HFF-Myc (cell line): ENCODE results near the gene RTP3.

Experiments used
- DNase-seq: peaks from one replicate; pipeline ENCODE4 v3.0.0-alpha.2; 2011; ENCODE audit warnings: low read depth; ENCODE audit errors: extremely low read depth
- H3K4me3 ChIP-seq: replicated peaks from 2 replicates; pipeline ENCODE4 v1.5.1; 2011; ENCODE audit warnings: low read depth, mild to moderate bottlenecking, control low read depth, low read length
- TF ChIP-seq, protein P1 (sequence below): IDR thresholded peaks from 2 replicates; pipeline ENCODE4 v1.5.1; 2012; ENCODE audit warnings: mild to moderate bottlenecking, low read depth, low read length, control low read depth; ENCODE audit errors: missing control alignments

The RTP3 gene

DNA sequence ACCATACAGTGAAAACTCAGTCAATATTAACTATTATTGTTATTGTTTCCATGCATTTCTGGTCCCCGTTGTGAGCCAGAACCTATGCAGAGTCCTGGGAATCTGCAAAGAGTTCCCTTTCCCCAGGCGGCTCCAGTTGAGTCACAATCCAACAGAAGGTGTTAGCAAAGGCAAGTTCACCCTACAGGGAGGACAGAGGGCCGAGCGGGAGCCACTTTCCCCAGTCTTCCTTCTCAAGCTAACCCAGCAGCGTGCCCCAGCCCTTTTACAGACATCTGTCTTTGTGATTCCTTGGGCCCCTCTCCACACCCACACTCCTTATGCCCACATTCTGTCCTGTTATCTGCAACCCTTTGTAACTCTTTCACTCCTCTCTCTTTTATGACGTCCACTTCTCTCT lies 20.0 kb upstream of the RTP3 start:
- DNase-seq: no peak
- no peak overlapping the region for H3K4me3 ChIP-seq

DNA sequence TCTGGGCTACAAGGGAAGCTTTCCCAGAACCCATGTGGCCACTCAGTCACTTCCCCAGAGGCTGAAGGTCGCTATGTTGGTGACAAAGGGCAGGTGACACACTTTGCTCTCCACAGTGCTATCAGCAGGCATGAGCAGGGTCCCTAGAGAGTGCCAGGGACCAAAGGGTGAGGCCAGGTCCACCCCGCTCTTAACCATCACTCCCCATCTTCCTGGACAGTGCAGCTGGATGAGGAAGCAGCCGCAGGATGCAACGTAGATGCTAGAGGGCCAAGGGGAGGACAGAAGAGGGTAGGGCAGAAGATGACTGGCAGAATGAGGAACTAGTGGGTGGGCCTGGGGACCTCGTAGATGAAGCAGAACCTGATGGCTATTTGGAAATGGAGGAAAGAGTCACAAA lies 19.4 kb upstream of the RTP3 start:
- DNase-seq: no peak
- TF ChIP-seq, protein P1, sequence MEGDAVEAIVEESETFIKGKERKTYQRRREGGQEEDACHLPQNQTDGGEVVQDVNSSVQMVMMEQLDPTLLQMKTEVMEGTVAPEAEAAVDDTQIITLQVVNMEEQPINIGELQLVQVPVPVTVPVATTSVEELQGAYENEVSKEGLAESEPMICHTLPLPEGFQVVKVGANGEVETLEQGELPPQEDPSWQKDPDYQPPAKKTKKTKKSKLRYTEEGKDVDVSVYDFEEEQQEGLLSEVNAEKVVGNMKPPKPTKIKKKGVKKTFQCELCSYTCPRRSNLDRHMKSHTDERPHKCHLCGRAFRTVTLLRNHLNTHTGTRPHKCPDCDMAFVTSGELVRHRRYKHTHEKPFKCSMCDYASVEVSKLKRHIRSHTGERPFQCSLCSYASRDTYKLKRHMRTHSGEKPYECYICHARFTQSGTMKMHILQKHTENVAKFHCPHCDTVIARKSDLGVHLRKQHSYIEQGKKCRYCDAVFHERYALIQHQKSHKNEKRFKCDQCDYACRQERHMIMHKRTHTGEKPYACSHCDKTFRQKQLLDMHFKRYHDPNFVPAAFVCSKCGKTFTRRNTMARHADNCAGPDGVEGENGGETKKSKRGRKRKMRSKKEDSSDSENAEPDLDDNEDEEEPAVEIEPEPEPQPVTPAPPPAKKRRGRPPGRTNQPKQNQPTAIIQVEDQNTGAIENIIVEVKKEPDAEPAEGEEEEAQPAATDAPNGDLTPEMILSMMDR: no peak
- H3K4me3 ChIP-seq: no peak overlapping the region

More for the DNA sequence above, 20.0 kb upstream of the RTP3 start:
- TF ChIP-seq, protein P1: no peak

DNA sequence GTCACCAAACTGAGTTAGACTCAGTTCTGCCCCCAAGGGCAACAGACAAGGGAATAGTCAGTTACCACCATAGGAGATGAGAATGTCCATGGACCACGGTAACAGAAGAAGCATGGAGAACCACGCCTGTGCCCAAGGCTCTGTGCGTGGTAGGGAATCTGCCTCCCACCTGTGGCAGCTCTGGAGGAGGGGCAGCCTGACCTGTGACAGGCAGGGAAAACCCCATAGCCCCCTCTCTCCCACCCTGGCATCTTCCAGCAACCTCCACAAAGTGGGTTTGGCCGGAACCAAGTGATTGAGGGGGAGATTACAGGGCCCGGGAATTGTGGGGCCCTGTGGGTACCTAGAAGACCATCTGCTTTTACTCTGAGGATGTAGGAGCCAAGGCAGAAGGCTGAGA lies 18.8 kb upstream of the RTP3 start:
- TF ChIP-seq, protein P1: no peak
- no peak overlapping the region for H3K4me3 ChIP-seq
- no peak for DNase-seq

DNA sequence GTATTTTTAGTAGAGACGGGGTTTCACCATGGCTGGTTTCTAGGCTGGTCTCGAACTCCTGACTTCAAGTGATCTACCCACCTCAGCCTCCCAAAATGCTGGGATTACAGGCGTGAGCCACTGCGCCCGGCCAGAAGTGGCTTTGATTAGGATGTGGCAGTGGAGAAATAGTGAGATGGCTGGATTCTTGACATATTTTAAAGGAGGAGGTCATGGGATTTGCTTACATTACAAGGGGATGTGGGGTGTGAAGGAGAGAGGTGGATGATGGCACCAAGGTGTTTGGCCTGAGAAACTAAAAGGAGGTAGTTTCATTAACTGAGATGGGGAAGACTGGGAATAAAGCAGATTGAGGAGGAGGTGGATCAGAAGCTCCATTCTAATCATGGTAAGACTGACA lies 18.1 kb upstream of the RTP3 start:
- no peak for DNase-seq
- no peak overlapping the region for H3K4me3 ChIP-seq

DNA sequence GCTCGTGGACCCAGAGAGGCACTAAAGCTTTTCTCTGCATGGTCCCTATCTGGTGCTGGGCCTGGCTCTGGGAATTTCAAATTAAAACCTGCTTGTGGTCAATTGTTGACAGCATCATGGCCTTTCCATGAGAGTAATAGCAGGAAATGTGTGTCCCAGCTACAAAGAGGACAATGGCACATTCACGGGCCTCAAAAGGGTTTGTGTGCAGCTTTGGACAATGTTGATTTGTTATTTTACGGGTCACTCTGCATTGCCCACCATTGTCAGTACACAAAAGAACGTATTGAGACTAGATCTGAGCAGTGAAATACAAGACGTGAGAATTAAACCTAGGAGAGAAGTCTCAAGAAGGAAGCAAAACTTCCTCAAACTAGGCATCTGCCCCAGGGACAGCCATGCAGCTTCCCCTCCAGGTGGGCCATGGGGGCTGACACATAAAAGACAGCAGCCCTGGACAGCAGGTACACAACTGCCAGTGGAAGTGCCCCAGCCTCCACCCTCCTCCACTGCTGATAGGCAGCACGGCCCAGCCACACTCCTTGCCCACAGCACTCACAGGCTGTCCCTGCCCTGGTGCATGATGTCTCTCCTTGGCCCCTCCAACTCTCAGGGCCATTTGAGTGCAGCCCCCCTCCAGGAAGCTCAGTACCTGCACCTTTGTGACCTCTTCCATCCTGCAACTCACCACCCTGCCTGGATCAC lies 17.1 kb upstream of the RTP3 start:
- DNase-seq: no peak
- TF ChIP-seq, protein P1: no peak
- no peak overlapping the region for H3K4me3 ChIP-seq

More for the DNA sequence above, 18.1 kb upstream of the RTP3 start:
- TF ChIP-seq, protein P1: no peak

DNA sequence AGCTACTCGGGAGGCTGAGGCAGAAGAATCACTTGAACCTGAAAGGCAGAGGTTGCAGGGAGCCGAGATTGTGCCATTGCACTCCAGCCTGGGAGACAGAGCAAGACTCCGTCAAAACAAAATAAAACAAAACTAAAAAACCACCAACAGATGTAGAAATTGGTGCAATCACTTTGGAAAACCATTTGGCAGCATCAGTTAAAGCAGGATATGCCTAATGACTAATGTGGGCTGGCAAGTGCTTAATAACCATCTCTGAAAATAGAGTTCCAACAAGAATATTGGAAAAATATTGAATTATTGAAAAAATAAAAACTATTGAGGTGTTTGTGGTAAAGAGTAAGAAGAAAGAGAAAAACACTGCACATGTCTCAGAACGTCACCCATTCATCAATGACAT lies 16.1 kb upstream of the RTP3 start:
- H3K4me3 ChIP-seq: no peak overlapping the region
- no peak for DNase-seq
- TF ChIP-seq, protein P1: no peak
